NAMALWA (cell line): ENCODE measurements around the gene HSPA9.

Experiments
- DNase-seq: peaks from one replicate; pipeline ENCODE4 v3.0.0-alpha.2; 2015; ENCODE audit warnings: low spot score

Gene HSPA9

DNA sequence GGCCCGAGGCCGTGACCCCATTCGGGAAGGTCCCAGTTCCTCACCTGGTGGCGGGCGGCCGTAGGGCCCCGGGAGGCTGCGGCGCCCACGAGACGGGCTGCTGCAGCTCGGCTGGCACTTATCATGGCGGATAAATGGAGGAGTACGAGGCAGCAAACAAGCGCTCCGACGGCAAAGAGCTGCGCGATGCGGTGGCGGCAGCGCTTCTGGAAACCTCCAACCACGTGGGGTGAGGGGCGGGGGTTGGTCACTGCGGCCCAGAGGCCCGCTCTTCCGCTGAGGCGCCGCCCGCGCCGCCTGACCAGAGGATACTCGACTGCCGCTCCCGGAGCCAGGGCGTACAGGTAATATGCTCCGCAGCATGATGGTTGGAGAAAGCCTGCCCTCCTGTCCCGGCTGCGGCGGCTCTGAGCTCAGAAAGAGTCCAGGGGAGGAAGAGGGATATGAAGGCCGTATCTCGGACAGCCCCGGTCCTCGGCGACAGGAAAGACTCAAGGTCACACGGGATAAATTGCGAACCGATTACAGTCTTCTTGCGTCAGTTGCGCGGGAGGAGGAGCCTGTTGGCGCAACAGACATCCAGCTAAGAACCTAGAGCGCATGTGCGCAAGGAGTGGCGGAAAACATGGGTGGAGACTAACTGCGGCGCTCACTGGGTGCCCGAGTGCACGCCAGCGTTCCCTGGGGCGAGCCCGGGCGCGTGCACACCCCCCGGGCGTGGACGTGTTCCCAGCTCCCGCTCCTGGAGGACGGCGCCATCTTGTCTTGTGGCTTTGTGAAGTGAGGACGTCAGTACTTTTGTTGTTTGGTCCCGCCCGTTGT lies at the start of gene HSPA9:
TSS of gene HSPA9 (minus strand) at position 208 of the 822 bp plus-strand sequence. CDS start at position 125, 83 bp downstream.
- peak; percentile 99 for DNase-seq

DNA sequence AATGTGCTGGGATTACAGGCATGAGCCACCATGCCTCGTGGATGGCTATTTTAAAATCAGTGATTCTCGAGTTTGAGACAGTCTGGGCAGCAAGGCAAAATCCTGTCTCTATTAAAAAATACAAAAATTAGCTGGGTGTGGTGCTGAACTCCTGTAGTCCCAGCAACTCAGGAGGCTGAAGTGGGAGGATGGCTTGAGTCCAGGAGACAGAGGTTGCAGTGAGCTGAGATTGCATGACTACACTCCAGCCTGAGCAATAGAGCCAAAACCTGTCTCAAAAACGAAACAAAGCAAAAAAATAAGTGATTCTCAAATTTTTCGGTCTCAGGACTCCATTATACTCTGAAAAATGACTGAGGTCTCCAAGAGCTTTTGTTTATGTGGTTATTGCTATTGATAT lies 47.9 kb upstream of the HSPA9 start:
- DNase-seq: no peak

DNA sequence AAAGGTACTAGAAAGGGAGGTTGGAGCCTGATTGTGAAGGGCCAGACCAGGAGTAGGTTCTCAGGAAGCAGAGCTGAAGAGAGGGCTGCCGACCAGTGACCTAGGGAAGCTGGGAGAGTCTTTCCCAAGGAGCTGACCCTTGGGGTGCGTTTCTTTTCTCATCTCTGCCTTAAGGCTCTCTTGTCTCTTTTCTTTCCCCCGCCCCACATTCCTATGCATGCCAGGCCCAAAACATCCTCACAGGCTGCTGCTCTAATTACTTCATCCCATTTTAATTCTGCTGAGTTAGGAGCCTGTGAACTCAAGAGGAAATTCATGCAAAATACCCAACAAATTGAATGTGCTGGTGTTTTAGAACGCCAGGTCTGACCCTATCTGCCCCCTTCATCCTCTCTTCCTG lies 46.9 kb upstream of the HSPA9 start:
- no peak for DNase-seq

DNA sequence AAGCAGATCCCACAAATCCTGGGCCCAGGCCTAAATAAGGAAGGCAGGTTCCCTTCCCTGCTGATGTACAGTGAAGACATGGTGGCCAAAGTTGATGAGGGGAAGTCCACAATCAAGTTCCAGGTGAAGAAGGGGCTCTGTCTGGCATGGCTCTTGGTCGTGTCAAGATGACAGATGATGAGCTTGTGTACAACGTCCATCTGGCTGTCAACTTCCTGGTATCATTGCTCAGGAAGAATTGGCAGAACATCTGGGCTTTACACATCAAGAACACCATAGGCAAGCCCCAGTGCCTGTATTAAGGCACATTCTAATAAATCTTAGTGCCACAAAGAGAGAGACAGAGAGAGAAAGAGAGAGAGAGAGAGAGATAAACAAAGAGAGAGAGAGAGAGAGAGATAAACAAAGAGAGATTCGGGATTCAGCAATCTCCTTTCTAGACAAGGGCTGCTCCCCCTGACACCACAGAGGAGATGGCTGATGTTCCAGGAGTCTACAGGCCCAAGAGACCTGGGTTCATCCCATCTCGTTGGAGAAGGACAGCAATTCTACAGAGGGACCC lies 45.5 kb upstream of the HSPA9 start:
- DNase-seq: no peak

DNA sequence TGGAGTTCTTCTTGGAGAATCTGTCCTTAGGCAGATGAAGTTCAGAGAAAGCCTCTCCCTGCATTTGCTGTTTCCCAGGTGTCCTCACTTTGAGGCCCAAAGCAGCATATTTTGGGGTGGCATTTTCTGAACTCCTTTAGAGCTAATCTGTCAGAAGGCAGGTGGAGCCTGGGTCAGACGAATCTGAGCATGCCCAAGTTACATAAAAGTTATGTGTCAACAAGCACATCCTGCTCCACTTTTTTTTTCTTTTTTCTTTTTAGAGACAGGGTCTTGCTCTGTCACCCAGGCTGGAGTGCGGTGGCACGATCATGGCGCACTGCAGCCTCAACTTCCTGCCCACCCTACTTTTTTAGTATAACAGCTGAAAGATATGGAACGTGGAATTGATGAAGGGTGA lies 41.3 kb upstream of the HSPA9 start:
- no peak for DNase-seq

DNA sequence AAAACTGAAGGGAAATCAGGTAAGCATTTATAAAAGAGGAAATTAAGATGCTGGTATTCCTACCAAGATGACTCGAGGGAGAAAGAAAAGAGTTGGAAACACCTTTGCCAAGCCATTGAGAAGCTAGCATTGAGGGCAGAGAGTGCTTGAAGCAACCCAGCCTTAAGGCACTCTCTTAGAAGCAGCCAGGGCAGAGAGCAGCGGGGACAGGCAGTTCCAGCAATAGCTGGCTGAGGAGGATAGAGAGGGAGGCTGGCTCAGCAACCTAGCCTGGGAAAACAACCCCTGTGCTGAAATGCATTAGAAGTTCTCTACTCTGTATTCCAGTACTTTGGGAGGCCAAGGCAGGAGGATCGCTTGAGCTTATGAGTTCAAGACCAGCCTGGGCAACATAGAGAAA lies 40.3 kb upstream of the HSPA9 start:
- no peak for DNase-seq

DNA sequence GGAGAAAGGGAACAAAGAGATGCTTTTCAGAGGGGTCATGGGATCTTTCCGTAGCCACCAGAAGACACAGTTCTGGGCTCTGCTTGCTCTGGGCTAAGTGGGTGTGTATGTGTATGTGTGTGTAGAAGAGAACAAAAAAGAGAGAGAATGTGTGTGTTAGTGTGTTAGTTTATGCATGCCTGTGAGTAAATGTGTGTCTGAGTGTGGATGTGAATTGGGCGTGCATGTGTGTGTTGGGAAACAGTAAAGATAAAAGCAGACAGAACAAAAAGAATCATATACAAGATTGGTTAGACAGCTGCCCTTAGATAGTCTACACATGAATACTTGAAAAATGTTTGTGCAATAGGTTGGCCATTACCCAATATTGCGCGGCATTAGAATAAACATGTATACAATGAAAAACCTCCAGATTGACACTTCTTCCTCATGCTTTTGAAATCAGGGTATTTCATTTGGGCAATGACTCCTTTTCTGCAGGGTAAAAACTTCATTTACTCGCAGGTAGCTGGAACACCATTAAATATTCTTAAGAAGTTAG lies 36.5 kb upstream of the HSPA9 start:
- no peak for DNase-seq

DNA sequence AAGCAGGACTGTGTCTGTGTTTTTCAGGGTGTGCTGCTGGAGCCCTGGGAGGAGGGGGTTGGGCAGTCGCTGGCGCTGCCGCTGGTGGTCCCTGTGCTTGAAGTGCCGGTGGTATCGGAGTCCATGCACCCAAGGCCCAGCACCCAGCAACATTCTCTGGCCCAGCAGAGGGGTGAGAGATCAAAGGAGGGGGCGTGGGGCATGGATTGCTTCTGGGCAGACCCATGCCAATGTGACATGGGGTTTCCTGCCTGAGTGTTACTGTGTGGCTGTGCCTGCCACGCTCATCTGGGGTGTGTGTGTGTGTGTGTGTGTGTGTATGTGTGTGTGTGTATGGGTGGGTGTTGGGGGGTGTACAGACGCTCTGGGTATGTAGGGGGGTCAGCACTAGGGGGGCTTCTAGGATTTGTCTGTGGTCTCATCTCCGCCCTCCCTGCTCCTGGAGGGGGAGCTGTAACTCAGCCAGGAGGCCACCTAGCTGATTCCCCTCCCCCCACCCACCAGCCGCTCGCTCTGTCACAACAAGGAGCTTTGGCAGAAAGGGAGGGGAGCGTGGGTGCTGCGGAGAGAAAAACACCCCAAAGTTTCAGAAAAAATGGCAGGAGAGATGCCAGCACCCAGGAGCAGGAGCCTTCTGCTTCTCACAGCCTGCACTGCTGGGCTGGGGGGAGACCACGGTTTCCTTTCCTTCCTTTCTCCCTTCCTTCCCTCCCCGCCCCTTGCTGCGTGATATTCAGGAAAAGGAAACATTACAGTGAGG lies 35.9 kb upstream of the HSPA9 start:
- DNase-seq: no peak

DNA sequence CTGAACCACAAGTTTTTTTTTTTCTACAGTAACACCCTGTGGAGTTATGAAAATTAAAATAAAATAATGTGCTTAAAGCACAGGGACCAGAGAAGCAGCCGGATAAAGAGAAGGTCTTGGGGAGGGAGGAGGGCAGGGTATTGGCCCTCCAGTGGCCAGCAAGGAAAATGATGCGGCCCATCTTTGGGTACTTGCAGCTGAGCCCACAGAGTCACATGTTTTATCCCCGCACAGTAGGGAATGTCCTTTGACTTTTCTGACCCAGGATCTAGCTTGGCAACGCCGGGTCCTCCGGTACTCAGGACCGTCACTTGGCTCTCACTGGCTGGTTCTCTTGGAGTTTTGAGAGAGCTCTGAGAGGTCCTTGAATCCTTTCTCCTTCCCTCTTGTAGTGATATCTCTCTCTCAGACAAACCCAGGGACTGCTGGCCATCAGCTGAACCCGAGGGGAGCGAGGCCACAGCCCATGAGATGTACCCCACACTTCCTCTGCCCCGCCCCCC lies 35.3 kb upstream of the HSPA9 start:
- DNase-seq: no peak

DNA sequence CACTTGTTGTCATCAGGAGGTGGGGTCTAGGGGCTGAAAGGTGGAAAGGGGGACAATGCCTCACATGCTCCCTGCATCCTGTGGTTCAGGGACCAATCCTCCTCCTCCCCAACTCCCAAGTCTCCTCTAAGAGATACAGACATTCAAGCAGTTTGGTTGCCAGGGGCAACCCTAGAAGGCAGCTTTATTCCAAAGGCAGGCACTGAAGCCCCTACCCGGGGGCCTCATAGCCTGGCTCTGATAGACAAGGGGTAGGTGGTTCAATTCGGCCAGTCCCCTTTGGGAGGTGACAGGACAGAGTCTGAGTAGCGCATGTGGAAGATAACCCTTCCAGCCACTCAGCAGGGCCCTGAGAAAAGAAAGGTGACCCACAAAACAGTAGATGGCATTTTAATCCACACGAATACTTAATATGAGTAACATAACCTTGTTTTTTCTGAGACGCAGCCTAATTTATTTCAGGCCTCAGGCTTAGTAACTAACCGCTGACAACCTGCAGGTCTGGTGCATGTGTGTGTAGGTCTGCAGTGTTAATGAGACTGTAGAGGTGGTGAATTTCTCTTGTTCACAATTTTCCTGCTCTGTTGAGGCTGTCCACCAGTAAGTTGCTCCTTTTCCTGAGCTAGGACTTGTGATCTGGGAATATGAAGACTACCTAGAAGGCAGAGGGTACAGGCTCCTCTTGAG lies 31.3 kb upstream of the HSPA9 start:
- no peak for DNase-seq

DNA sequence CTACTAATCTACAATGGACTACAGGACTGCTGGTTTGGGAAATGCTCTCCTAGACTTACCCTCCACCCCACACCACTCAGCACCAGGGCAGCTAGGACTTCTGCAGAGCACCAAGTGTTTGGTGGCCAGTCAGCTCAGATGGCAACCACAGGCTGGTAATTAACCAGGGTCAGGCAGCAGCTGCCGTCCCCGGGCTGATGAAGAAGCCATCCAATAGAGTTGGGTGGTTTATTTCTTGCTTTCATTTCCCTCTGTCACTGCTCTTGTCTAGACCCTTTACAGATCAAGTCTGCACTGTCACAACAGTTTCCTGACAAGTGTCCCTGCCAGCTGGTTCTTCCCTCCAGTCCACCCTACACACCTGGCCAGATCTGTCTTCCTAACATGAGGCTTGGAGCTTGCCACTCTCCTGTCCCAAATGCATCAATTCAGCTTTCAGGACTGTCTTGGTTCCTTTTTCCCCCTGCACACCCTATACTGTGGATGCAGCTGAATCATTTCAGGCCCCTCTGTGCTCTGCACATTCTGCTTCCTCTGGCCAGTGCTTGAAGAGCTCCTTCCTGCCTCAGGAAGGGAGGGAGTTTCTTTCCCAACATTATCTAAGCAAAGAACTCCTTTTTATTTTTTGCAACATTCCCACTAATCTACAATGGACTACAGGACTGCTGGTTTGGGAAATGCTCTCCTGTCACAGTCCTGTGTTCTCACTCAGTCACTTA lies 30.2 kb upstream of the HSPA9 start:
- DNase-seq: peak; percentile 22

DNA sequence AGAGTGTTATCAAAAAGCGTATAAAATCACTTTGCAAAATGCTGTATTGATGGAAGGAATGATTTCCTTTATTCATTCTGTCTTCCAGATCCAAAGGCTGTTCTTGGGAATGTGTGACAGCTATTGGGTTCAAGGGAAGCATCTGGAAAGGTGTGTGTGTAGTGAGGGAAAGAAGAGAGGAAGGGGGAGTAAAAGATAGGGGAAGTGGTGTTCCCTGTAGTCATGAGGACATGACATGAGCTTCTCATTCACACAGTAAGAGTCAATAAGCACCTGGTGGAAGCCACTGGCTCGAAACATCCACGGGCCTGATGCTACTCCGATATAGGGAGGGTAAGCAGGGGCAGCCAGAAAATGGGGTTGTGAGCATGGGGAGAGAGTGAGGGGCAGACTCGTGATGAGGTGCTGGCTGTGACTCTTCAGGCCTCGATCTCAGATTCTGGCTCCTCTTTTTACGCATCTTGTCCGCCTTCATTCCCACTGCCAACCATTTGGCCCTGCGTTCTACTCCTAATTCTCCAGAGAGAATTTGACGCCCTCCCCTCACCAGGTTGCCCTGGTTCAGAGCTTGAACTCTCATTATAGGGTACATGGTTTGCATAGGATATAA lies 29.1 kb upstream of the HSPA9 start:
- no peak for DNase-seq

DNA sequence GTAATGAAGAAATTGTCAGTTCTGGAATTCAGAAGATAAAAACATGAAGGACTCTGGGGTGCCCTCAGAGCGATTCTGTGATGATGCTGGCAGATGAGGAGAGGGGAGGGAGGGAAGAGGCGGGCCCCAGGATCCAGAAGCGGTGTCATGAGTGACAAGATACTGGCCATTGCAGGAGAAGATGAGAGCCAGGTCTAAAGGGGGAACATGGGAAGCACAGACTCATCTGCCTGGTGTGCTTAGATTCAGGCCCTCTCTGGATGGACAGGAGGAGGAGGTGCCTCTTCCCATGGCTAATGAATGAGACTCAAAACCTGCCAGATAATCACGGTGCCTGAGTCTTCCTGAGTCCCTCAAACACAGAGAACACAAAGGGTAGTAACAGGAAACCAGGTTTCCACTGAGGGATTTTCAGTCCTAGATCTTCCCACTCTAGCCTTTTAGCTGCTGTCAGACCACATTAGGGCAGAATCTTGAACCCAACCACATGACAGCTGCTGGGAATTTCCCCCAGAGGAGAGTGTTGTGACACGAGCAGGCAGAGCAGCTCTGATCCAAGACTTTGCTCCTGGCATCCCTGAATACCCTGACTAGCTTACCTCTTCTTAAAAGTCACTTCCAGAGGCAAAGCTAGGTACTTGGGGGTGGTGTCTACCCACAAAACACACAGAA lies 28.2 kb upstream of the HSPA9 start:
- DNase-seq: no peak

DNA sequence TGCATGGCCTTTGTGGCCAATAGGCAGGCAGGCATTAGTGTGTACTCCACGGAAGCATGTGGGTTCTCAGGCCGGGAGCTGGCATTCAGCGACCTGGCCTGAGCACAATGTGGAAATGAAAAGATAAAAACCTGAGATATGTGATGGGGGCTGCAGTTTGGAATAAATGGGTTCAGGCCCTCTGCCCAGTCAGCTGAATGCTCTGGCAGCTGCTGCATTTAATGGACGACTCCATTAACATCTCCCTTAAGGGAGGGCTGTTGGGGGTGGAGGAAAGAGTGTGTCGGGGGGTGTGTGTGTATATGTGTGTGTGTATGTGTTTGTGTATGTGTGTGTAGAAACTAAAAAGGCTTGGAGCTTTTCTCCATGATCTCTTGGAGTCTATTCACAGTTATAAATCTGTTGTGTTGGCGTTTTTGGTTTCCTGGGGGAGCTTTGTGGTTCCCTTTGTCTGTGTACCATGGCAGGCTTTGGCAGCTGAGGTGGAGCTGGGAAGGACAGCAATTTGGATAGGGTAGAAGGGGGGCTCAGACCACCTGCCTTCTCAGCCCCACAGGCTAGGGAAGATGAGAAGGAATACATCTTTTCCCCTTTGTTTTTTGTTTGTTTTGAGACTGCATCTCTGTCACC lies 27.3 kb upstream of the HSPA9 start:
- no peak for DNase-seq

DNA sequence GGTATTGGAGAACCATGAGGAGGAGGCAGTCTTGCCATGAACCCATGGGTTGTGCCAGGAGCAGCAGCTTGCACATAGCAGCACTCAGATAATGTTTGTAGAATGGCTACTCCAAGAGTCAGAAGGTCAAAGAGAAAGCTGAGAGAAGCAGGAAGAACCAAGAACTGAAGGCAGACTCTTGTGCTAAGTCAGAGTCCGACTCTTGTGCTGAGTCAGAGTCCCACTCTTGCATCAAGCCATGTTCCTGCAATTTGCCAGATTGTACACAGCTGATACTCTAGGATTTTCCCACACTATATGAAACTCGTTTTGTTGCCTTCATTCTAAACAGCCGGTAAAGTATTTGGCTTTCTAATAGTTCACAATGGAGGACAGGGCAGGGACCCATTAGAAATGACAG lies 26.2 kb upstream of the HSPA9 start:
- no peak for DNase-seq

DNA sequence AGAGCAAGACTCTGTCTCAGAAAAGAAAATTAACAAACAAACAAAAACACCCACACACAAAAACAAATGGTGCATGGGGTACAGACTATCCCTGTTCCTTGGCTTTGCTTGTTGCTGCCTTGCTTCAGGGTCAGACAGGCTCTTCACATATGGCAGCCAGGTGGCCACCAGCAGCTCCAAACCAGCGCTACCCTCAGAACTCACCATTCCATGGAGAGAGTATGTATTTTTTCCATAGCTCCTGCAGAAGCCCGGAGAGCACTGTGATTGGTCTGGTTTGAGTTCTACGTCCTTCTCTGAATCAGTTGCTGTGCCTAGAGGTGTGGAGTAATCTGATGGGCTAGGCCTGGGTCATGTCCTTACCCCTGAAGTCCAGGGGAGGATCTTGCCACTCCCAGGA lies 25.2 kb upstream of the HSPA9 start:
- no peak for DNase-seq

DNA sequence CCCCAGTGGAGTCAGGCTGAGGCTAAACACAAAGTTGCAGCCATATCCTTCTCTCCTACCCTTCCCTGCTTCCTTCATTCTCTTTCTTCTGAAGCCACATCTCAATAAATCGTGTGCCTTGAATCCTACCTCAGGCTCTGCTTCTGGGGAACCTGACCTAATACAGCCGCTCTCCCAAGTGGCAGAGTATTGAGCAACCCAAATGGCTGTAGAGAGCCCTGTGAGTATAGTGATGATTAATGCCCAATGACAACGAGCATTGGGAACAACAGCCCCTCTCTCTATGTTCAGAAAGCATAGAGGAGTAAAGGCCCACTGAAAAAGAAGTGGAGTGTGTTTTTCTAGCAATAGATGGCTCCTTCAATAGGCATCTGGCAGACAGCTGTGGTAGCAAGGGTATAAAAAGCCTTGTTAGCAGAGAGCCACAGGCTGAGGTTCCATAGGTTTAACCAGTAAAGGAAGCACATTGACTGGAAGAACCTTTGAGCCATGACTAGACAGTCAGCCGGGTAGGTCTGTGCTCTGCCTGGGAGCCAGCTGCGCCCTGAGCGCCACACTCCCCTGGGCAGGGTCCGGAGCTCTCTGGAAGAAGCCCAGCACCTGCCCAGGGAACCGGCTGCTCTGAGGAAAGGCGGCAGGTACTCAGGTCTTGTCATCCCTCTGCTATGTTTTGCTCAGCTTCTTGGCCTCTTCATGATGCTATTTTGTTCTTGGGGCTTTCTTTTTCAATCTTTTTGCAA lies 22.6 kb upstream of the HSPA9 start:
- no peak for DNase-seq

DNA sequence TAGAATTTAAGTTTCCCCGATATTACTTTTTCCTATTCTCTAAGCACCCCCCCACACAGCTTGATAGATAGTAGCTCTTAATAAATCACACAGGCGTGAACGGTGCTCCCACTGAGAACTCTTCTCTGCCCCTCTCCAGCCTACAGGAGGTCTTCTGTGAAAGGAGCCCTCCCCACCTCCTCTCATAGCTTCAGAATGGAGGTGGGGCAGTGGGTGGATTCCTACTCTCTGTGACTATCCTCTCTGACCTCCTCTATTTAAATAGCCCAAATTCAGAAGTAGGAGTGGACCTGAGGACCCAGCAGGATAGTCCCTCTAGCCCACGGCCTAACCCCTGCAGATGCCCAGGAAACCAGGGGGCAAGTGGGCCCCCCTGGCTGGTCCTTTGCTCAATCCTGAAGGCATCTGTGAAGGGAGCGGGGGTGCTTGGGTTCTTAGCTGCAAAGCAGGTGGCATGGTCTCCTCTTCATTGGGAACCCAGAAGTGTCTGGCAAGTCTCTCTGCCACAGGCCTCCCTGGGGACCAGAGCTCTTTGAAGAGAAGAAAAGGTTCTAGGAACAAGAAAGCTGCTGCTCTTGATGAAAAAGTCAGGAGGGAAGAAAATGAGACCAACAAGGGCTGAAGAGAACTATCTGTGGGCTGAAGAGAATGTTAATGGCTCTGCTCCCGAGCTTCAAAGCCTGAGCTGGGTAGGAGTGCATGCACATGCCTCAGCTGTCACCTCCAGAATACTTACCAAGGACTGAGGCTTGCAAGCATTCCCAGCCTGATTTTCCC lies 21.1 kb upstream of the HSPA9 start:
- DNase-seq: peak; percentile 23
